H1 (cell line): ENCODE results near the gene PAK5. TPM values are rescaled to one million over a fixed set of nuclear protein-coding genes. Genes with fewer than 3 reads are reported as not detected.

Experiments used
- CHD7 ChIP-seq: fragments of 300-600 bp; sonication (generic); IDR thresholded peaks from 2 replicates; pipeline ENCODE4 v1.7.1; 2012; ENCODE audit warnings: low read length, moderate library complexity, mild to moderate bottlenecking, inconsistent platforms; ENCODE audit not compliant: insufficient replicate concordance
- GABPA ChIP-seq: IDR thresholded peaks from 2 replicates; pipeline ENCODE4 v1.6.1; 2011; ENCODE audit warnings: mild to moderate bottlenecking, low read length, moderate library complexity, borderline replicate concordance; ENCODE audit not compliant: insufficient read depth
- HDAC2 ChIP-seq, 2 experiments: fragments of 300-600 bp in 1 of 2; sonication (generic) in 1 of 2; IDR thresholded peaks; 2 replicates each; pipeline ENCODE4 v1.6.1; 2011 to 2012; ENCODE audit warnings: low read depth in 2 of 2, low read length in 2 of 2, mild to moderate bottlenecking in 2 of 2, moderate library complexity in 2 of 2, borderline replicate concordance in 1 of 2, inconsistent platforms in 1 of 2
- NRF1 ChIP-seq: IDR thresholded peaks from 2 replicates; pipeline ENCODE4 v1.6.1; 2011; ENCODE audit warnings: mild to moderate bottlenecking, low read depth, low read length, improper control_type of control experiment
- POU5F1 ChIP-seq: IDR thresholded peaks from 2 replicates; pipeline ENCODE4 v1.6.1; 2011; ENCODE audit warnings: low read depth, mild to moderate bottlenecking, low read length, moderate library complexity
- RNF2 ChIP-seq: fragments of 200-900, 300-1000 bp; sonication (generic); IDR thresholded peaks from 2 replicates; pipeline ENCODE4 v1.7.1; 2016; ENCODE audit warnings: borderline replicate concordance, low read depth, mild to moderate bottlenecking, antibody characterized with exemption, low read length; ENCODE audit not compliant: poor library complexity, severe bottlenecking; ENCODE audit errors: missing control alignments
- TEAD4 ChIP-seq: IDR thresholded peaks from 2 replicates; pipeline ENCODE4 v1.6.1; 2012; ENCODE audit warnings: low read depth, low read length, inconsistent platforms, mixed read lengths
- polyA plus RNA-seq, 7 experiments: library from polyadenylated mRNA; depleted of rRNA in 3 of 7; stranded (reverse) in 5 of 7; unstranded in 2 of 7; fragments of >200 nt in 5 of 7; fragments of 200-250 nt in 2 of 7; gene quantifications; 1 replicate in 5 of 7; 2 replicates in 1 of 7; 4 replicates in 1 of 7; pipeline versions ENCODE4 v1.2.1 to v1.2.3, GENCODE V29; 2011 to 2013; ENCODE audit warnings: missing spikeins in 2 of 7, mixed read lengths in 2 of 7
- total RNA-seq: library from RNA; stranded (reverse); fragmentation: NEBNext Ultra II Directional; extraction: Animal tissue kit (Norgen Biotek cat#: 25700); gene quantifications from 2 replicates; pipeline ENCODE4 v1.2.1, GENCODE V29; 2021

PAK5 gene
- total and polyA plus RNA-seq, 2 of the 8 experiments (the other 6 are each of a cell fraction or from before 2014, with no cell fraction given), result 0.54 to 0.80 TPM

- no peak for TF ChIP-seq RNF2
- TF ChIP-seq POU5F1, result no peak
- no peak for TF ChIP-seq NRF1
- no peak for TF ChIP-seq CHD7
- no peak; a peak in 1 of 4 replicates for TF ChIP-seq HDAC2 (IDR thresholded peaks at IDR 0.05; ENCODE audit: borderline replicate concordance in 1 of 2, low read depth in 2 of 2, low read length in 2 of 2)
- TF ChIP-seq TEAD4, result no peak
- TF ChIP-seq GABPA, result no peak
These were observed at the start of gene PAK5 (continued) for GRCh38 chr20:9838378-9839295.
